GM10847 (cell line): ENCODE data around the gene CHN2.

Experiments used
- POLR2A ChIP-seq: IDR thresholded peaks from 2 replicates; pipeline ENCODE4 v1.6.1; 2011; ENCODE audit not compliant: insufficient read length; ENCODE audit errors: extremely low read depth

The CHN2 gene

DNA sequence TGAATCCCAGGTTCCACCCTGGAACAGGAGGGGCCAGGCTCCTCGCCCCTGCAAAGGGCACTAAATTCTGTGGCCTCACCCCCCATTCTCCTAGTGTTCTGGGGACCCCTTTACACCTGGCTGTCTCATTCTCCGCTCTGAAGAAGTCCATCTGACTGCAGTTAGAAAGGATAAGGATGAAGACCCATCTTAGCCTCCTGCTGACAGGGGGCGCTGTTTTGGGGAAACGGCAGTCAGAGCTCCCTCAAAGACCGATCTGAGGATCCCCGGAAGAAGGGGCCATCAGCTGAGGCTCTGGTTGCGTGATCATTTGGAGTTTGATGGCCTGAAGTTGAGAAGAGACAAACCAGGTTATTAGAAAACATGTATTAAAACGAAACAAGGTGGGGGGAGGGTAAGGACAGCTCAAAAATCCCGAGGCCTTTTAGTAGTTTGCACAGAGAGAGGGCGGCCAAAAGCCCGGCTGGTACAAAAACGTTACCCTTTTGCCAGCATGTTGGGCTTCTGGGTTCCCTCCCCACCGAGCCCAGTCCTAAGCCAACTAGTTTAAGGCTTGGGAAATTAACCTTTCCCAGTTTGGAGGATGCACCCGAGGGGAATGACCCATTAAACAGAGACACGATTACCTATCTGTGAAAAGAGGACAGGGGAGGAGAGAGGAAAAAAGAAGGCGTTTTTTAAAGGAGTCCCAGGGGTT lies 102.8 kb downstream of the CHN2 start:
- no peak for TF ChIP-seq POLR2A

DNA sequence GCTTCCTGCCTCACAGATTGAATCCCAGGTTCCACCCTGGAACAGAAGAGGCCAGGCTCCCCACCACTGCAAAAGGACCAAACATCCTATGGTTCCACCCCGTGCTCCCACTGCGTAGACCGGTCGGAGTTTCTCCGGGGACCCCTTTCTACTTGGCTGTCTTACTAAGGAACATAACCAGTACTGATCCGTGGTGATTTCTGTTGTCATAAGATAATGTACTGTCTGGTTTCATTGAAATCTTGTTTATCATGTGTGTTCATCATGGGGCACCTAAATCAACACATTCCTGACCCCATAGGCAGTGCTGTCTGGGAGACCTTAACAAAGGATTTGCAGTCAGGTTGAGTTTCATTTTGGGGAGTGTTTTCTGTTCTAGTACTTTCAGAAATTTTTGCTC lies 104.5 kb downstream of the CHN2 start:
- no peak for TF ChIP-seq POLR2A

DNA sequence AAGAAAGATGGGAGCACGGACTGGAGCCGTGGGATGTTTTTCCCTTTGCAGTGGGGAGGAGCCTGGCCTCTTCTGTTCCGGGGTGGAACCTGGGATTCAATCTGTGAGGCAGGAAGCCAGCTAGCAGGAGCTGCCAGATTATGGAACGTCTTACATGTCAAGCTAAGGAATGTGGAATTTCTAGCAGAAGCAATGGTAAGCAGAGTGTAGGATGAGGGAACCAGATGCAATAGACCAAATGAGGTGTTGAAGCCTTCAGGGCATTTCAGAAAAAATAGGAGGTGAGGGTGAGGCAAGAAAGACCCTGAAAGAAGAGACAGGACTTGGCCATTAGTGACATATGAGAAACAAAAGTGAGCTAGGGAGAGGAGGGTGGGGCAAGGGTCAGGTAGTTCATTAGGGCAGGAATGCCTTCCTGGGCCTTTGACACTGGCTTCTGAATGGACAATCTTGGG lies 105.5 kb downstream of the CHN2 start:
- no peak for TF ChIP-seq POLR2A

DNA sequence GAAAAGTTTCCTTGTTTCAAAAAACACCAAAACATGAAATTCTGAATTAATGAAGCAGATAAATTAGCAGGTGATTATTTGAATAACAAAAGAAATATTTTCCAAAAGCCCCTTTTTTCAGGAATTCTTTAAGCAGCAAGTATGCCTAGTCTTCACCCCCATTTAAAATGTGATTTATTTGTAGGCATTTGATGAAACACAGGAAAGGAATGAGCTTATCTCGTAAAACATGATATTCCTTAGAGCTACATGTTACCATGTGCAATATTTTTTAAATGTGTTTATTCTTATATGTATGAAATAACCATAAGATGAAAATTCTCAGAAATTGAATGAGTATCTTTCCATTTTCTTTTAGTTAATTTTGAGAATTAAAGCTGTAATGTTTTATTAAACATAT lies 106.1 kb downstream of the CHN2 start:
- TF ChIP-seq POLR2A = no peak

DNA sequence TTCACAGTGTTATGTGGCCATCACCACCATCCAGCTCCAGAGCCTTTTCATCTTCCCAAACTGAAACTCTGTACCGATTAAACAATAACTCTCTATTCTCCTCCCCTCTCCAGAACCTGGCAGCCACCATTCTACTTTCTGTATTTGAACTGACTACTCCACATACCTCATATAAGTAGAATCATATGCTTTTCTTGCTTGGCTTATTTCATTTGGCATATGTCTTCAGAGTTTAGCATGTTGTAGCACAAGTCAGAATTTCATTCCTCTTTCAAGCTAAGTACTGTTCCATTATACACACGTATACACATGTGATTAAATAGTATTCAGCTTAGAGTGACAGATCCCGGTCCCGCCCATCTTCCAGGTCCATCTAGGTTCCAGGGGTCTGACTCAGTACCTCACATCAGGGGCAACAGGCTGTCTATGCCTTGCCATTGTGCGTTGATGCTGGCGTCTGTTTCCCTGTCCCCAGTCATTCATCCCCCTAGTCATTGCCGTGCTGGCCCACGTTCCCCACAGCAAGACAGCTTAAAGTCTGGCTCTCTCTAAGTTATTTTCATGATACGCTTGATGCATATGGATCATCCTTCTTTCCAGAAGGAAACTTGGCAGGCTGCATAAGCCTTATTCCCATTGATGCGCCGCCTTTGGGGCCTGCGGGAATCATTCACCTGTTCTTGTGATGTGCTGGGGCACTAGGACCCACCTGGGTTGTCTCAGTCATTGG lies 108.3 kb downstream of the CHN2 start:
- TF ChIP-seq POLR2A = no peak

DNA sequence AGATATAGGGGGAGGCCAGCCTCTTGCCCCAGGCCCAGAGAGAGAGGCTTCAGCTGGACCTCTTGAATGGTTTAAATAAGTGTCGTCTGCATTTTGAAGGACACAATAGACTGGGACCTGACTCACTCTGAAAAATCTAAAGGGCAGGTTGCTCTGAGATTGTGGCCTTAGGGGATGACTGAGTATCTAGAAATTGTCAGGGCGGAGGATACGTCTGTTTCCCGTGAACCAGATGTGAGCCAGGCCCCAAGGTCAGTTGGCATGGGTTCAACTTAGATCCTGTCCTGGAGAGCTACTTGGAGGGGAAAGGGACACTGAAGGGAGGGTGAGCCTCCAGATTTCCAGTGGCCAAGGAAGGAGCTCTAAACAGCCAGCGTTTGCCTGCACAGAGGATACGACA lies 110.2 kb downstream of the CHN2 start:
- TF ChIP-seq POLR2A = no peak

DNA sequence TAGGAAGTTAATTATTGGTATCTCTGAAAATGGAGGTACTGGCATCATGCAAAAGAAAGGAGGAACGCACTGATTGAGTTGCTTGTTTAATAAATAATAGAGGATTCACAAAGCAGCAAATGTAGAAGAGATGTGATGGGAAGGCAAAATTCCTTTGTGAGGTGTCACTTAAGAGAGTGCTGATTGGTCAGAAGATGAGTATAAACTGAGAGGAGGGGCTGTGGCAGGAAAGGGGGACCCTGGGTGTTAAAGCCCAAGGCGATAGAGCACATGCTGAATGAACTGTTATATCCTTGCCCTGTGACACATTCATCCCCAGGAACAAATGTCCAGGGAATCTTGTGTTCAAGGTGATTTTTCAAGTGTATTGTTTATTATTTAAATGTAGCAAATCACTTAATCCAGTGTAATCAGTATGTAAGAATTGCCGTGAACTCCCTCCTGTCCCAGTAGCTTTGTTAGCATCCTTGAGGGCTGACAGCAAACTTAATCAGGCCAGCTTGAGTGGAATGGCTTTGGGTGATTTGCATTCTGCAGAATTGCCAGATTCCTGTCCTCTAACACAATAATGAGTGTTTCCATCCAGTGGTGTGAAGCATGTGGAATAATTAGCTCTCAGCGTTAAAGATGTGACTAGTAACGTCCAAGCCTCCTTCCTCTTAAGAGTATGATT lies 111.9 kb downstream of the CHN2 start:
- TF ChIP-seq POLR2A = no peak

DNA sequence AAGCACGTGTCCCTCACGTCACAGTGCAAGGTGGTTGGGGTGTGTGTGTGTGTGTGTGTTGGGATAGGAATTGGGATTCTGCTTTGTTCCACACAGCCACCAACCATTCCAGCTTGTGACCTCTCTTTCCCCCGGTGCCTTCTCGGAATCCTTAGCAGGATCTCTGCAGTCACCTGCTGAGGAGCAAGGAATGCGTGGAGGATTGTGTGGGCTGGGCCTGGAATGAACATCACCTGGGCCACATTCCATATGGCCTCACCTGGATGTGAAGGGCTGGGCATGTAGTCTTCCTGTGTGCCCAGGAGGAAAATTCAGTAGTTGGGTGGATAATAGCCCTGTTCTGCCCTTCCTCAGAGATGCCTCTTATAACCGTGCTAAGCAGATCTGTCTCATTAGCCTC lies 113.8 kb downstream of the CHN2 start:
- no peak for TF ChIP-seq POLR2A

DNA sequence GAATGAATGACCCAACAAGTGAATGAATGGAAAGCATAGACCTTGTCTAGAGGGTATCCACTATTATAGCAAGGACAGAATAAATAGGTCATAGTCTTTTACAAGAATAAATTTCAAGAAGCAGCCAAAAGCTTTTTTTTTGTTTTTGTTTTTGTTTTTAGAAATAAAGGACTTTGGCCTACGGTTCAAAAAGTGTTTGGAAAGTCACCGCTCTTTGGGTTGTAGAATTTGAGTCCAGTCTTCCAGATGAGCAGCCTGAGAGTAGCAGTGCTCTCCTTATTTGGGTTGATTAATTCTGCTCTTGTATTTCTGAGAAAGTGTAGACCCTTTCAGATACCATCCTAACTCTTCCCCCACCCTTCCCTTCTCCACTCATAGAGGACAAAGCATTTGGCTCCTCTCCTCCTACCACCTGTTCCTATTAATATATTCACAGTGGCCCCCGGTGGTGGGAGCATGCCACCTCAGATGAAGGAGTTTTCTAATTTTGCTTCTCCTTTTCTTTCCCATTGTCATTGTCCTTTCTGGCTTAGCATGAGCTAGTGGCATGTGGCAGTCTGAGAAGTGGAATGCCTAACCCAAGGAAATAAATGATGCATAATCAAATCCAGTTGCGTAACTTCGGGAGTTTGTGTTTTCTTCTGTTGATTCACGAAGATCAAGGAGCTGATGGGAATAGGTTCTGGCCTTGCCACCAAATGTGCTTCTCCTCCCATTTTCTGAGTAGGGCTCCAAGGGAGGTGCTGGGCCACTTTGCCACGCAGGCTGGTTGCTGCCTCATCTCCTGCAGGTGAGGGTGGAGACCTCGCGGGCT lies 114.7 kb downstream of the CHN2 start:
- no peak for TF ChIP-seq POLR2A

DNA sequence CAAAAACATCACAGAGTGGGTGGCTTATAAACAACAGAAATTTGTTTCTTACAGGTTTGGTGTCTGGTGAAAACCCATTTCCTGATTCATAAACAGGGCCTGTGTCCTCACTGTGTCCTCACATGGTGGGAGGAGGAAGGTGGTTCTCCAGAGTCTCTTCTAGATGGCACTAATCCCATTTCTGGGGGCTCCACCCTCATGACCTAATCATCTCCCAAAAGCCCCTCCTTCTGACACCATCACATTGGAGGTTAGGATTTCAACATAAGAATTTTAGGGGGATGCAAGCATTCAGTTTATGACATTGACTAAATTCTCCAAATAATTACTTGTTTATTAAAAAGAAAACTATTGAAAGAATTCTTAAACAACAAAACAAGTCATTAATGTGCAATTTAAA lies 116.0 kb downstream of the CHN2 start:
- TF ChIP-seq POLR2A = no peak

DNA sequence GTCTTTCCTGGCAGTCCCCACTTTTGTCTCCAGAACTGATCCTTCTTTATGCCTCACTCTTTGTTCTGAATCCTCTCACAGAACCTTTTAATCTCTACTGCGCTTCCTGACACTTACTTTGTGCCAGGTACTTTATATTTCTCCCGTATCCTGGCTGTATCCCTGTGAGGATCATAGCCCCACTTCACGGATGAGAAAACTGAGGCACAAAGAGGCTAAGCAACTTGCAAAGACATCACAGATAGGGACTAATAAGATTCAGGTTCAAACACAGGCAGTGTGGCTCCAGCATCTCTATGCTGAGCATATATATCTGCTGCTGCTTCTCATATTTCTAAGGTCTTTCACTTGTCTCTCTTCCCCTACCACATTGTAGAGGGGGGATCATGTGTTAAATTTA lies 116.7 kb downstream of the CHN2 start:
- TF ChIP-seq POLR2A = no peak

DNA sequence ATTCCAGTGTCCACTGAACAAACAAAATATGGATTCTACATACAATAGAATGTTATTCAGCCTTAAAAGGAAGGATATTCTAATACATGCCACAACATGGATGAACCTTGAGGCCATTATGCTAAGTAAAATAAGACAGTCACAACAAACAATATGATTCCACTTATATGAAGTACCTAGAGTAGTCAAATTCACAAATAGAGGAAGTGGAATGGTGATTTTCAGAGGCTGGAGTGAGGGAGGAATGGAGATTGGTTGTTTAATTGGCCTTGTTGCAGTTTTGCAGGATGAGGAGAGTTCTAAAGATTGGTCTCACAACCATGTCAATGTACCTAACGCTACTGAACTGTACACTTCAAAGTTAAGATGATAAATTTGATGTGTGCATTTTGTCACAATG lies 119.6 kb downstream of the CHN2 start:
- TF ChIP-seq POLR2A = no peak

DNA sequence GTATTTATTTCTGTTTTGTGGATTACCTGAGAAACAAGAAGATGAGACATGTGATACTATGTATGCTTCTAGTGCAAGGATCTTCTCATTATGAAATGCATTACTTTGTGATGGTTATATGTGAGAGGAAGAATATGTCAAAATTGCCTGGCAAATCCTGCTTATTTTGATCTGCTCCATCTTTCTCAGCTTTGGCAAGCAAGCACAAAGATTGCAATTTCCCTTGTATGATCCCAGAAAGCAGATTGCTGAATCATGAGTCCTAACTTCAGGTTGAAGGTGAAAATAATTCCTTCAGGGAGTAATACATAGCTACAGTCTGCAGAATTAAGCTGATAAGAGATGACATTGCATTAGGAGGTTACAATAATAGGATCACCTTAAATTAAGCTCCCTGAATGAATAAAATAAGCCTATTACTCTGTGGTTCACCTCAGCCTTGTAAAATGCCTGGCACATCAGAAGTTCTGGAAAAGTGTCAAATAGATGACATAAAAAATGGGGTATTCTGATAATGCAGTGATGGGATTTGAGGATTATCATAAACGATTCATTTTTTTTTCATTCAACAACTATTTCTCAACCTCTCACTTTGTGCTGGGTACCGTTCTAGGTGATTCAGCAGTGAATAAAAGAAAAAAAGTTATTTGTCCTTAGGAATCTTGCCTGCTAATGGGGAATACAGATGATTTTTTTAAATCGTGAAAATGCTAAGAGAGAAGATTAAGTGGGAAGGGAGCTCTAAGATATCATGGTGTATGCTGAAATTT lies 120.7 kb downstream of the CHN2 start:
- no peak for TF ChIP-seq POLR2A

DNA sequence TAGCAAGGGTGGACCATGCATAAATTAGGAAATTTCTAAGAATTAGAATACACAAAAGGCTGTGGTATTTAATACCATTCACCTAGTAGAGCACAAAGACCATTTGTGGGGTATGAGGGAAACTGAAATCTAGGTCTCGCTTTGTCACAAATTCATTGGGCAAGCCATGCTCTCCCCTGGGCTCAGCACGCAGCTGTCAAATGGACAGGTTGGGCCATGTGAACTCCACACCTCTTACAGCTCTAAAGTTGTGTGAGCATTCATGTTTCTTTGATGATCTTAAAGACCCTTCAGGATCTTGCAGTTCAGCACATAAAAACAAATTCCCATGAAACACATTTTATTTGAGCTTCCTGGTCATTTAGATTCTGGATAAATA lies 121.3 kb downstream of the CHN2 start:
- no peak for TF ChIP-seq POLR2A

DNA sequence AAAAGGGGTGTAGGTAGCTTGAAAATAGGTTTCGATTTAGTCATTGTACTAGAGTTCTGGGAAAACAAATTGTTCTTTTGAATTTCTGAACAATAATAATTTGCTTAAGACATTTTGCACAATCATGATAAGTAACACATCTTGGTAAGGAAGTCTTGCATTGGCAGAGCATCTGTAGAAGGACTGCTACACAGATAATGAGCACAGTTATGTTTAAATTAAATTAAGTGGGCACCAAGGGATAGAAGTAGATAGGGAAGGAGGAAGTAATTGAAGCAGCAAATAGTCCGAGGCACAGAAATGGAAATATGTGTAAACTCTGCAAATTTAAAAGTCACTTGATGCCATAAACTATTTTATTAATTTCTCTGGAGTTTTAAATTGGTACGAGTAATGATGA lies 122.4 kb downstream of the CHN2 start:
- no peak for TF ChIP-seq POLR2A
